ENCODE results near the gene ABCD4. TPM values are rescaled to one million over a fixed set of nuclear protein-coding genes. Genes with fewer than 3 reads are reported as not detected.

ABCD4 gene
- polyA plus RNA-seq, 3 donors = 13.9 to 54.1 (median 14.2) TPM

DNA sequence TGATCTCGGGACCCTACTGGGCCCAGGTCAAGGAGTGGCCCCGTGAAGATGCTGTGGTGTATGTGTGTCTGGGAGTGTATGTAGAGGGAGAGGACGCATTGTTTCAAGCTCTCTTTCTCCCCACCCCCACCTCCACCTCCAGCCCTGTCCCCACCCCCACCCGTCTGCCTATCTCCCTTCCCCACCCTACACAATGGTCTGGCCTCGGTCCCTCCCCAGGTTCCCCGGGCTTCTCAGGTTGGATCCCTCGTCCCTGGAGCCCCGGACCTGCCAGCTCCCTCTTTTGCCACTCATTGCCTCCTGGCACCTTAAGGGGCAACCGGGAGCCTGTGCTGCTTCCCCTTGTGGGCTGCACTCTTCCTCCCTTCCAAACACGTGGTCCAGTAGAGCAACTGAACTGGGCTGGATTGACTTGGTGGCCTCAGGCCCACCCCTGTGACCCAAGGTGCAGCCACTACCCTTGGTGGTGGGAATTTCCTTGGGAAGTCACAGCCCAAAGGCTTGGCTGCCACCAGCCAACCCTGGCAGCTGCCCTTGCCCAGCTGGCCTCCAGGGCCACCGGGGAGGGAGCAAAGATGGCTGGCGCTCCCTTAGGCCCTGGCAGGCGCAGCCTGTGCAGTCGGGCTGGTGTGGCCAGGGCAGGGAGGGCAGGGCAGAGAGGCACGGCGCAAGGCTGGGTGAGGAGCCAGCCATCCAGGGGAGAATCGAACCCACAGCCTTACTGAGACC, 46.2 kb upstream of the ABCD4 start:
- Histone ChIP-seq H3K27me3 (ENCODE audit: control insufficient read depth in 2 of 2, insufficient read depth in 2 of 2, low read length in 2 of 2) (no peaks in the 10 kb centered on the region), H3K9me3 (replicated peaks in 1 of 2; ENCODE audit: control insufficient read depth in 1 of 2, insufficient read depth in 1 of 2, low read length in 2 of 2) (no peaks in the 10 kb centered on the region), H3K27ac (ENCODE audit: low read depth in 1 of 2, low read length in 2 of 2) (no peak overlapping the region), H3K4me2 (replicated peaks; ENCODE audit: extremely low read depth, low read length, poor library complexity, severe bottlenecking) (no peak overlapping the region), H3K4me3 (replicated peaks in 1 of 3; ENCODE audit: low read depth in 2 of 3, low read length in 3 of 3) (no peak overlapping the region), H3K79me2 (ENCODE audit: insufficient read depth, low read length) (no peaks in the 10 kb centered on the region), H4K20me1 (ENCODE audit: insufficient read depth, low read length) (no peaks in the 10 kb centered on the region), H3K36me3 (replicated peaks in 1 of 2; ENCODE audit: control insufficient read depth in 1 of 2, insufficient read depth in 2 of 2, low read length in 2 of 2) (no peaks in the 10 kb centered on the region), H2AFZ (ENCODE audit: insufficient read depth, low read depth, low read length, poor library complexity, severe bottlenecking) (no peak overlapping the region), H3K4me1 (ENCODE audit: control insufficient read depth in 1 of 2, insufficient read depth in 2 of 2, low read length in 2 of 2) (no peaks in the 10 kb centered on the region), H3K9ac (ENCODE audit: insufficient read depth, low read length, poor library complexity, severe bottlenecking) (no peak overlapping the region)
- H3K36me3 Mint-ChIP-seq = no peaks in the 10 kb centered on the region
- intact Hi-C loops (cut with micrococcal nuclease) = no loop called here
- peaks cover 6 to 15% (median 12%) of the 10 kb centered on the region in 3 donors for H3K27me3 Mint-ChIP-seq (ENCODE audit: low read depth in 3 of 3)
- H3K4me1 Mint-ChIP-seq = no peaks in the 10 kb centered on the region
- TF ChIP-seq, protein P1, sequence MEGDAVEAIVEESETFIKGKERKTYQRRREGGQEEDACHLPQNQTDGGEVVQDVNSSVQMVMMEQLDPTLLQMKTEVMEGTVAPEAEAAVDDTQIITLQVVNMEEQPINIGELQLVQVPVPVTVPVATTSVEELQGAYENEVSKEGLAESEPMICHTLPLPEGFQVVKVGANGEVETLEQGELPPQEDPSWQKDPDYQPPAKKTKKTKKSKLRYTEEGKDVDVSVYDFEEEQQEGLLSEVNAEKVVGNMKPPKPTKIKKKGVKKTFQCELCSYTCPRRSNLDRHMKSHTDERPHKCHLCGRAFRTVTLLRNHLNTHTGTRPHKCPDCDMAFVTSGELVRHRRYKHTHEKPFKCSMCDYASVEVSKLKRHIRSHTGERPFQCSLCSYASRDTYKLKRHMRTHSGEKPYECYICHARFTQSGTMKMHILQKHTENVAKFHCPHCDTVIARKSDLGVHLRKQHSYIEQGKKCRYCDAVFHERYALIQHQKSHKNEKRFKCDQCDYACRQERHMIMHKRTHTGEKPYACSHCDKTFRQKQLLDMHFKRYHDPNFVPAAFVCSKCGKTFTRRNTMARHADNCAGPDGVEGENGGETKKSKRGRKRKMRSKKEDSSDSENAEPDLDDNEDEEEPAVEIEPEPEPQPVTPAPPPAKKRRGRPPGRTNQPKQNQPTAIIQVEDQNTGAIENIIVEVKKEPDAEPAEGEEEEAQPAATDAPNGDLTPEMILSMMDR (IDR thresholded peaks at IDR 0.05) = no peak
- H3K27ac Mint-ChIP-seq = no peak overlapping the region
- H3K4me3 Mint-ChIP-seq = no peak overlapping the region
- WGBS (ENCODE audit: insufficient coverage) = 74% methylated on average over 12 of the region's 17 CpGs
- H3K9me3 Mint-ChIP-seq = no peaks in the 10 kb centered on the region
- no peak for DNase-seq

DNA sequence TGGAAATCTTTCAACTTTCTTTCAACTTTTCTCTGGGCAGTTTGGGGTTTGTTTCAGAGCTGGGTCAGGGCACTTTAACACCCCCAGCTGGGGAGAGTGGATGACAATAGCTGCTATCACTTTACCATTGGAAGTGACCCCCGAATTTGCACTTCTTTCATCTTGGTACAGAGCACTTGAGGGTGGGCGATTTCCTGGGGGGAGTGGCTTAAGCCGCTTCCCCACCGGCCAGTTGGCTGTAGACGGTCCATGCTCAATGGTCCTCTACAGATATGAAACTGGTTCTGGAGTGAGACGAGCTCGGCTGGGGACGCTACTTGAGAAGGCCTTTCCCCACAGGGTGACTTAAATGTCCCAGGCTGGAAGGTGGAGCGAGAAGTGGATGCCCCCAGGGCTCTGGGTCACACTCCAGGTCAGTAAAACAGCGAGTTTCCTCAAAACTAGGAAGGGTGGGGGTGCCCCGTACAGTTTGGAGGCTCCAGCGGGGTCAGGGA, 45.6 kb upstream of the ABCD4 start, which contains the start of gene VRTN:
Gene VRTN, plus strand, starts transcription at position 231 of the 494 bp plus-strand sequence. CDS start 8,313 bp downstream, outside the sequence.
- no peaks in the 10 kb centered on the region for H3K4me1 ChIP-seq (ENCODE audit: control insufficient read depth in 1 of 2, insufficient read depth in 2 of 2, low read length in 2 of 2)
- no peak within 1 kb of the TSS for H3K4me3 Mint-ChIP-seq
- H3K9me3 Mint-ChIP-seq = no peaks in the 10 kb centered on the region
- no peak within 1 kb of the TSS for H3K9ac ChIP-seq (ENCODE audit: insufficient read depth, low read length, poor library complexity, severe bottlenecking)
- 98% methylated on average over 11 of the region's 12 CpGs for WGBS (ENCODE audit: insufficient coverage)
- no peaks in the 10 kb centered on the region for H3K27me3 ChIP-seq (ENCODE audit: control insufficient read depth in 2 of 2, insufficient read depth in 2 of 2, low read length in 2 of 2)
- TF ChIP-seq, protein P1 (IDR thresholded peaks at IDR 0.05) = no peak
- H2AFZ ChIP-seq (ENCODE audit: insufficient read depth, low read depth, low read length, poor library complexity, severe bottlenecking) = no peak within 1 kb of the TSS
- no peak for DNase-seq
- H3K4me3 ChIP-seq (replicated peaks in 1 of 3; ENCODE audit: low read depth in 2 of 3, low read length in 3 of 3) = no peak within 1 kb of the TSS
- H3K27ac ChIP-seq (ENCODE audit: low read depth in 1 of 2, low read length in 2 of 2) = no peak within 1 kb of the TSS
- H3K27ac Mint-ChIP-seq = no peak within 1 kb of the TSS
- H3K79me2 ChIP-seq (ENCODE audit: insufficient read depth, low read length) = no peaks in the 10 kb centered on the region
- no peaks in the 10 kb centered on the region for H3K4me1 Mint-ChIP-seq
- no peaks in the 10 kb centered on the region for H3K36me3 Mint-ChIP-seq
- H3K4me2 ChIP-seq (replicated peaks; ENCODE audit: extremely low read depth, low read length, poor library complexity, severe bottlenecking) = no peak within 1 kb of the TSS
- H3K36me3 ChIP-seq (replicated peaks in 1 of 2; ENCODE audit: control insufficient read depth in 1 of 2, insufficient read depth in 2 of 2, low read length in 2 of 2) = no peaks in the 10 kb centered on the region
- H3K9me3 ChIP-seq (replicated peaks in 1 of 2; ENCODE audit: control insufficient read depth in 1 of 2, insufficient read depth in 1 of 2, low read length in 2 of 2) = no peaks in the 10 kb centered on the region
- H3K27me3 Mint-ChIP-seq (ENCODE audit: low read depth in 3 of 3) = peaks cover 6 to 15% (median 12%) of the 10 kb centered on the region in 3 donors
- no peaks in the 10 kb centered on the region for H4K20me1 ChIP-seq (ENCODE audit: insufficient read depth, low read length)
- intact Hi-C loops (cut with micrococcal nuclease) = no loop called here
